ENCODE data around the gene CDH23.

GRCh38 chr10:71613877-71614276, 217.2 kb downstream of the CDH23 start:
- TF ChIP-seq CTCF (IDR thresholded peaks at IDR 0.05; ENCODE audit: poor library complexity, severe bottlenecking): no peak
- no peak for TF ChIP-seq REST (IDR thresholded peaks at IDR 0.05; ENCODE audit: borderline replicate concordance)
- no peak for TF ChIP-seq EZH2 (IDR thresholded peaks at IDR 0.05; ENCODE audit: borderline replicate concordance, insufficient read depth, low read length, poor library complexity, severe bottlenecking)
- TF ChIP-seq POLR2AphosphoS5 (IDR thresholded peaks at IDR 0.05): no peak
- TF ChIP-seq EP300 (conservative IDR thresholded peaks at IDR 0.05; ENCODE audit: poor library complexity, severe bottlenecking): no peak
- TF ChIP-seq RAD21 (conservative IDR thresholded peaks at IDR 0.05): no peak
- no peak for TF ChIP-seq TAF1 (IDR thresholded peaks at IDR 0.05; ENCODE audit: low read depth)

All from neural cell (in vitro differentiated cells).